ENCODE measurements around the gene TSPAN9.

DNA sequence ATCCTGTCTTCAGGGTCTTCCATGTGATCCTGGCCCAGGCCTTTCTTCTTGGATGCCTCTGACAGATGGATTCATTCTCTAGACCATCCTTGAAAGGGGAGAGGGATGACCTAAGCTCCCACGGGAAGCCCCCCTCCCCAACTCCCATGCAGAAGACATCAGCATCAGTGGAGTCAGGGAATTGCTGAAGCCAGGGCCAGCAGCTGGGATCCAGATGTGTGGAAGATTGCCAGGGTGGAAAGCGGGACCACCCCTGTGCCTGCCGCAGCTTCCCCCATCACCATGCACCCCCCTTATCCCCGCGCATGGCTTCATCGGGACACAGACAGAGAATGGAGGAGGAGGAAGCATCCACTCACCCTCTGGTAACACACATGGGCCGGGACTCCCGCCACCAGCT is 230.2 kb downstream of the TSPAN9 start:
- TF ChIP-seq, protein P1, sequence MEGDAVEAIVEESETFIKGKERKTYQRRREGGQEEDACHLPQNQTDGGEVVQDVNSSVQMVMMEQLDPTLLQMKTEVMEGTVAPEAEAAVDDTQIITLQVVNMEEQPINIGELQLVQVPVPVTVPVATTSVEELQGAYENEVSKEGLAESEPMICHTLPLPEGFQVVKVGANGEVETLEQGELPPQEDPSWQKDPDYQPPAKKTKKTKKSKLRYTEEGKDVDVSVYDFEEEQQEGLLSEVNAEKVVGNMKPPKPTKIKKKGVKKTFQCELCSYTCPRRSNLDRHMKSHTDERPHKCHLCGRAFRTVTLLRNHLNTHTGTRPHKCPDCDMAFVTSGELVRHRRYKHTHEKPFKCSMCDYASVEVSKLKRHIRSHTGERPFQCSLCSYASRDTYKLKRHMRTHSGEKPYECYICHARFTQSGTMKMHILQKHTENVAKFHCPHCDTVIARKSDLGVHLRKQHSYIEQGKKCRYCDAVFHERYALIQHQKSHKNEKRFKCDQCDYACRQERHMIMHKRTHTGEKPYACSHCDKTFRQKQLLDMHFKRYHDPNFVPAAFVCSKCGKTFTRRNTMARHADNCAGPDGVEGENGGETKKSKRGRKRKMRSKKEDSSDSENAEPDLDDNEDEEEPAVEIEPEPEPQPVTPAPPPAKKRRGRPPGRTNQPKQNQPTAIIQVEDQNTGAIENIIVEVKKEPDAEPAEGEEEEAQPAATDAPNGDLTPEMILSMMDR (IDR thresholded peaks at IDR 0.05; ENCODE audit: low read depth, low read length): no peak
- TF ChIP-seq POLR2A (IDR thresholded peaks at IDR 0.05; ENCODE audit: extremely low read depth, insufficient read length) (no peak), MYC (IDR thresholded peaks at IDR 0.05; ENCODE audit: low read depth, low read length) (no peak)
- TF ChIP-seq, protein P2, sequence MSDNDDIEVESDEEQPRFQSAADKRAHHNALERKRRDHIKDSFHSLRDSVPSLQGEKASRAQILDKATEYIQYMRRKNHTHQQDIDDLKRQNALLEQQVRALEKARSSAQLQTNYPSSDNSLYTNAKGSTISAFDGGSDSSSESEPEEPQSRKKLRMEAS (IDR thresholded peaks at IDR 0.05; ENCODE audit: low read depth, low read length): no peak

All from NB4 (cell line).